WERI-Rb-1 (cell line): ENCODE results near the gene MMP15.

Experiments
- DNase-seq: peaks from one replicate; pipeline ENCODE4 v3.0.0-alpha.2; 2020
- H3K27ac ChIP-seq: fragments of 250-450 bp; sonication (Bioruptor Pico); 2 replicates; pipeline ENCODE4 v1.5.1; 2020; ENCODE audit warnings: mild to moderate bottlenecking, moderate library complexity
- H3K27me3 ChIP-seq: fragments of 250-450 bp; sonication (Bioruptor Pico); 2 replicates; pipeline ENCODE4 v1.5.1; 2021; ENCODE audit warnings: mild to moderate bottlenecking, low read depth, moderate library complexity; ENCODE audit not compliant: insufficient read depth, severe bottlenecking
- H3K36me3 ChIP-seq: fragments of 250-450 bp; sonication (Bioruptor Pico); 2 replicates; pipeline ENCODE4 v1.5.1; 2020; ENCODE audit warnings: mild to moderate bottlenecking, moderate library complexity
- H3K4me3 ChIP-seq: 2 replicates; pipeline ENCODE4 v1.5.1; 2011; ENCODE audit warnings: low read depth, mild to moderate bottlenecking, control low read depth, low read length
- H3K9me3 ChIP-seq: fragments of 250-450 bp; sonication (Bioruptor Pico); 2 replicates; pipeline ENCODE4 v1.5.1; 2021; ENCODE audit warnings: mild to moderate bottlenecking, moderate library complexity; ENCODE audit not compliant: severe bottlenecking
- CTCF ChIP-seq: IDR thresholded peaks from 2 replicates; pipeline ENCODE4 v1.5.1; 2011; ENCODE audit warnings: low read depth, mild to moderate bottlenecking, control low read depth, inconsistent platforms, low read length

MMP15 gene

GRCh38 chr16:58051296-58051695 is 25.7 kb downstream of the MMP15 start:
- Histone ChIP-seq H3K36me3 (no peaks in the 10 kb centered on the region), H3K4me3 (no peak overlapping the region), H3K9me3 (no peaks in the 10 kb centered on the region), H3K27ac (no peak overlapping the region), H3K27me3 (no peaks in the 10 kb centered on the region)
- no peak for TF ChIP-seq CTCF
- DNase-seq, result no peak

- TF ChIP-seq CTCF, result no peak
- no peak for DNase-seq
- H3K27ac ChIP-seq, result no peak overlapping the region
- no peaks in the 10 kb centered on the region for H3K36me3 ChIP-seq
- no peaks in the 10 kb centered on the region for H3K9me3 ChIP-seq
- H3K27me3 ChIP-seq, result no peaks in the 10 kb centered on the region
- no peak overlapping the region for H3K4me3 ChIP-seq
Observed at GRCh38 chr16:58051821-58052603, 26.5 kb downstream of the MMP15 start.

- DNase-seq, result no peak
- no peaks in the 10 kb centered on the region for H3K36me3 ChIP-seq
- no peaks in the 10 kb centered on the region for H3K9me3 ChIP-seq
- H3K27me3 ChIP-seq, result no peaks in the 10 kb centered on the region
- no peak overlapping the region for H3K27ac ChIP-seq
- H3K4me3 ChIP-seq, result no peak overlapping the region
- TF ChIP-seq CTCF, result no peak
Observed at GRCh38 chr16:58053682-58054005, 28.1 kb downstream of the MMP15 start.

- DNase-seq, result no peak
- no peak overlapping the region for H3K27ac ChIP-seq
- no peaks in the 10 kb centered on the region for H3K27me3 ChIP-seq
- no peak for TF ChIP-seq CTCF
- H3K4me3 ChIP-seq, result no peak overlapping the region
- H3K36me3 ChIP-seq, result no peaks in the 10 kb centered on the region
- H3K9me3 ChIP-seq, result no peaks in the 10 kb centered on the region
Observed at GRCh38 chr16:58054289-58054688, 28.7 kb downstream of the MMP15 start.

- TF ChIP-seq CTCF, result no peak
- DNase-seq, result no peak
Observed at GRCh38 chr16:58056580-58056979, 31.0 kb downstream of the MMP15 start.

GRCh38 chr16:58057121-58057520 is 31.6 kb downstream of the MMP15 start:
- no peak overlapping the region for H3K4me3 ChIP-seq
- no peaks in the 10 kb centered on the region for H3K27me3 ChIP-seq
- no peaks in the 10 kb centered on the region for H3K36me3 ChIP-seq
- H3K27ac ChIP-seq, result no peak overlapping the region
- DNase-seq, result no peak
- no peaks in the 10 kb centered on the region for H3K9me3 ChIP-seq
- no peak for TF ChIP-seq CTCF

More at GRCh38 chr16:58056580-58056979, 31.0 kb downstream of the MMP15 start:
- H3K36me3 ChIP-seq, result no peaks in the 10 kb centered on the region
- H3K27ac ChIP-seq, result no peak overlapping the region
- H3K9me3 ChIP-seq, result no peaks in the 10 kb centered on the region
- H3K4me3 ChIP-seq, result no peak overlapping the region
- H3K27me3 ChIP-seq, result no peaks in the 10 kb centered on the region
